Stimulated activated naive B cell treated with anti-CD40 and anti-IgM and Interleukin-4, amounts not matched to agents 10 μg/mL and 1 μg/mL and 100 μg/mL, for 72 hours (primary cell): ENCODE results near the gene ZNF311.

Experiments
- ATAC-seq, 2 donors: fragments of 150-1000 bp; cut with Tn5 transposase; replicated peaks; 2 replicates each; pipeline ENCODE4 v1.10.0; 2021; ENCODE audit warnings: moderate library complexity in 1 of 2
- DNase-seq: peaks from one replicate; pipeline ENCODE4 v3.0.0; 2021
- H3K27ac Mint-ChIP-seq: one replicate; pipeline ENCODE4 v1.8.0; 2022; ENCODE audit warnings: mild to moderate bottlenecking, mixed read lengths
- H3K27me3 Mint-ChIP-seq, 2 donors: one replicate each; pipeline ENCODE4 v1.8.0; 2022; ENCODE audit warnings: mixed read lengths in 2 of 2
- H3K36me3 Mint-ChIP-seq, 2 donors: one replicate each; pipeline ENCODE4 v1.8.0; 2022; ENCODE audit warnings: mixed read lengths in 2 of 2, mild to moderate bottlenecking in 1 of 2
- H3K4me1 Mint-ChIP-seq, 2 donors: one replicate each; pipeline ENCODE4 v1.8.0; 2022; ENCODE audit warnings: mixed read lengths in 2 of 2, mild to moderate bottlenecking in 1 of 2
- H3K4me3 Mint-ChIP-seq, 2 donors: one replicate each; pipeline ENCODE4 v1.8.0; 2022; ENCODE audit warnings: mild to moderate bottlenecking in 2 of 2, mixed read lengths in 2 of 2, moderate library complexity in 1 of 2
- H3K9me3 Mint-ChIP-seq, 2 donors: one replicate each; pipeline ENCODE4 v1.8.0; 2022; ENCODE audit warnings: mixed read lengths in 2 of 2, mild to moderate bottlenecking in 1 of 2

Gene ZNF311

GRCh38 chr6:29005183-29005885 is at the start of gene ZNF311:
TSS of gene ZNF311 (minus strand) at chr6:29005315. CDS start at chr6:29003954, 1,361 bp downstream.
- Mint-ChIP-seq H3K27me3 (peaks cover 47 to 51% of the 10 kb centered on the region in 2 donors), H3K4me3 (peak within 1 kb of the TSS; percentile 82 to 91), H3K9me3 (peaks cover 2 to 3% of the 10 kb centered on the region in 2 donors), H3K36me3 (peaks cover 1 to 9% of the 10 kb centered on the region in 2 donors), H3K4me1 (peaks cover 0 to 3% of the 10 kb centered on the region in 2 donors), H3K27ac (peak within 1 kb of the TSS; percentile 63)
- ATAC-seq (peak; percentile 86 to 96), DNase-seq (no peak)

GRCh38 chr6:29051680-29052079 is 46.6 kb upstream of the ZNF311 start:
- no peak for DNase-seq
- Mint-ChIP-seq H3K36me3 (no peaks in the 10 kb centered on the region), H3K9me3 (peaks cover 6 to 7% of the 10 kb centered on the region in 2 donors), H3K4me1 (no peaks in the 10 kb centered on the region), H3K4me3 (no peak overlapping the region), H3K27me3 (peaks cover 21 to 35% of the 10 kb centered on the region in 2 donors), H3K27ac (no peak overlapping the region)
- no peak for ATAC-seq

- Mint-ChIP-seq H3K27me3 (peaks cover 19 to 43% of the 10 kb centered on the region in 2 donors), H3K27ac (no peak within 1 kb of the TSS), H3K9me3 (peaks cover 0 to 6% of the 10 kb centered on the region in 2 donors), H3K4me3 (no peak within 1 kb of the TSS), H3K36me3 (no peaks in the 10 kb centered on the region), H3K4me1 (no peaks in the 10 kb centered on the region)
- ATAC-seq (no peak), DNase-seq (no peak)
Observed at GRCh38 chr6:29045075-29045474, 40.0 kb upstream of the ZNF311 start, which contains the start of gene OR2W1. TSS of gene OR2W1 (minus strand) at chr6:29045175. CDS start at chr6:29045175, 0 bp downstream.

- ATAC-seq (no peak), DNase-seq (no peak)
- Mint-ChIP-seq H3K36me3 (no peaks in the 10 kb centered on the region), H3K9me3 (peaks cover 0 to 4% of the 10 kb centered on the region in 2 donors), H3K27me3 (peaks cover 5 to 9% of the 10 kb centered on the region in 2 donors), H3K4me1 (no peaks in the 10 kb centered on the region), H3K27ac (no peak overlapping the region), H3K4me3 (no peak overlapping the region)
Observed at GRCh38 chr6:29035951-29036350, 30.8 kb upstream of the ZNF311 start.

- H3K4me3 Mint-ChIP-seq, result no peak overlapping the region
- ATAC-seq (no peak), DNase-seq (no peak)
- H3K36me3 Mint-ChIP-seq, result no peaks in the 10 kb centered on the region
- H3K4me1 Mint-ChIP-seq, result no peaks in the 10 kb centered on the region
- H3K27me3 Mint-ChIP-seq, result peaks cover 21 to 35% of the 10 kb centered on the region in 2 donors
- H3K27ac Mint-ChIP-seq, result no peak overlapping the region
- no peaks in the 10 kb centered on the region for H3K9me3 Mint-ChIP-seq
Observed at GRCh38 chr6:29028821-29029220, 23.7 kb upstream of the ZNF311 start.

GRCh38 chr6:29025927-29026585 is 20.9 kb upstream of the ZNF311 start:
- ATAC-seq (no peak), DNase-seq (no peak)
- Mint-ChIP-seq H3K36me3 (no peaks in the 10 kb centered on the region), H3K4me1 (no peaks in the 10 kb centered on the region), H3K27me3 (peaks cover 34 to 49% of the 10 kb centered on the region in 2 donors), H3K9me3 (no peaks in the 10 kb centered on the region), H3K4me3 (no peak overlapping the region), H3K27ac (no peak overlapping the region)

GRCh38 chr6:29021434-29021833 is 16.3 kb upstream of the ZNF311 start:
- Mint-ChIP-seq H3K4me3 (no peak overlapping the region), H3K36me3 (no peaks in the 10 kb centered on the region), H3K9me3 (no peaks in the 10 kb centered on the region), H3K27me3 (peaks cover 22 to 45% of the 10 kb centered on the region in 2 donors), H3K4me1 (peaks cover 8 to 15% of the 10 kb centered on the region in 2 donors), H3K27ac (no peak overlapping the region)
- DNase-seq, result no peak
- ATAC-seq, result no peak

- peaks cover 32 to 49% of the 10 kb centered on the region in 2 donors for H3K27me3 Mint-ChIP-seq
- no peak overlapping the region for H3K27ac Mint-ChIP-seq
- no peaks in the 10 kb centered on the region for H3K36me3 Mint-ChIP-seq
- DNase-seq (no peak), ATAC-seq (no peak)
- H3K4me1 Mint-ChIP-seq, result peaks cover 13 to 21% of the 10 kb centered on the region in 2 donors
- no peak overlapping the region for H3K4me3 Mint-ChIP-seq
- no peaks in the 10 kb centered on the region for H3K9me3 Mint-ChIP-seq
Observed at GRCh38 chr6:29019629-29020028, 14.5 kb upstream of the ZNF311 start.

- H3K27me3 Mint-ChIP-seq, result peaks cover 43 to 60% of the 10 kb centered on the region in 2 donors
- peaks cover 13 to 21% of the 10 kb centered on the region in 2 donors for H3K4me1 Mint-ChIP-seq
- no peak overlapping the region for H3K27ac Mint-ChIP-seq
- H3K4me3 Mint-ChIP-seq, result peak overlapping the region; percentile 77 to 82
- DNase-seq, result no peak
- ATAC-seq, result no peak
- no peaks in the 10 kb centered on the region for H3K9me3 Mint-ChIP-seq
- no peaks in the 10 kb centered on the region for H3K36me3 Mint-ChIP-seq
Observed at GRCh38 chr6:29017428-29017802, 12.3 kb upstream of the ZNF311 start.

GRCh38 chr6:29016559-29017427 is 11.7 kb upstream of the ZNF311 start:
- ATAC-seq, result peak; percentile 94 to 95
- H3K27ac Mint-ChIP-seq, result peak overlapping the region; percentile 44
- peaks cover 41 to 56% of the 10 kb centered on the region in 2 donors for H3K27me3 Mint-ChIP-seq
- peaks cover 13 to 21% of the 10 kb centered on the region in 2 donors for H3K4me1 Mint-ChIP-seq
- no peaks in the 10 kb centered on the region for H3K9me3 Mint-ChIP-seq
- H3K4me3 Mint-ChIP-seq, result peak overlapping the region; percentile 77 to 82
- peak; percentile 74 for DNase-seq
- no peaks in the 10 kb centered on the region for H3K36me3 Mint-ChIP-seq

GRCh38 chr6:29014729-29015608 is 9.9 kb upstream of the ZNF311 start:
- no peak for DNase-seq
- peaks cover 0 to 3% of the 10 kb centered on the region in 2 donors for H3K36me3 Mint-ChIP-seq
- H3K4me1 Mint-ChIP-seq, result peaks cover 16 to 28% of the 10 kb centered on the region in 2 donors
- H3K27me3 Mint-ChIP-seq, result peaks cover 46 to 66% of the 10 kb centered on the region in 2 donors
- H3K27ac Mint-ChIP-seq, result no peak overlapping the region
- H3K4me3 Mint-ChIP-seq, result no peak overlapping the region
- ATAC-seq, result no peak
- H3K9me3 Mint-ChIP-seq, result no peaks in the 10 kb centered on the region

- H3K27me3 Mint-ChIP-seq, result peaks cover 53 to 73% of the 10 kb centered on the region in 2 donors
- peak overlapping the region; percentile 84 for H3K27ac Mint-ChIP-seq
- no peak for ATAC-seq
- peak overlapping the region; percentile 87 to 90 for H3K4me3 Mint-ChIP-seq
- DNase-seq, result no peak
- H3K9me3 Mint-ChIP-seq, result no peaks in the 10 kb centered on the region
- H3K4me1 Mint-ChIP-seq, result peaks cover 8 to 12% of the 10 kb centered on the region in 2 donors
- H3K36me3 Mint-ChIP-seq, result peaks cover 0 to 3% of the 10 kb centered on the region in 2 donors
Observed at GRCh38 chr6:29011276-29011734, 6.2 kb upstream of the ZNF311 start.

GRCh38 chr6:29009358-29009757 is 4.2 kb upstream of the ZNF311 start:
- ATAC-seq (no peak), DNase-seq (no peak)
- H3K36me3 Mint-ChIP-seq, result peaks cover 1 to 11% of the 10 kb centered on the region in 2 donors
- H3K27ac Mint-ChIP-seq, result no peak overlapping the region
- peaks cover 57 to 67% of the 10 kb centered on the region in 2 donors for H3K27me3 Mint-ChIP-seq
- no peak overlapping the region for H3K4me3 Mint-ChIP-seq
- peaks cover 7% of the 10 kb centered on the region in 2 donors for H3K4me1 Mint-ChIP-seq
- peaks cover 2 to 3% of the 10 kb centered on the region in 2 donors for H3K9me3 Mint-ChIP-seq
